NB4 (cell line): Measurements from ENCODE around the gene DOP1A.

Source experiments
- CTCF ChIP-seq: IDR thresholded peaks from one replicate; pipeline ENCODE4 v1.5.1; 2012; ENCODE audit warnings: low read depth, low read length
- MAX ChIP-seq: IDR thresholded peaks from 2 replicates; pipeline ENCODE4 v1.6.1; 2011; ENCODE audit warnings: low read depth, low read length
- MYC ChIP-seq: IDR thresholded peaks from 2 replicates; pipeline ENCODE4 v1.6.1; 2011; ENCODE audit warnings: low read depth, low read length
- POLR2A ChIP-seq: IDR thresholded peaks from 2 replicates; pipeline ENCODE4 v1.6.1; 2011; ENCODE audit warnings: mild to moderate bottlenecking; ENCODE audit not compliant: insufficient read length; ENCODE audit errors: extremely low read depth

- TF ChIP-seq POLR2A (no peak), CTCF (no peak), MAX (no peak), MYC (no peak)
Measured at GRCh38 chr6:83126807-83127206, 59.3 kb downstream of the DOP1A start.
